CD4-positive, alpha-beta T cell (primary cell): ENCODE results near the gene RNF222. TPM values are rescaled to one million over a fixed set of nuclear protein-coding genes. Genes with fewer than 3 reads are reported as not detected.

Experiments used
- ATAC-seq: fragments of 200-7000 bp; cut with Tn5 transposase; one replicate; pipeline ENCODE4 v1.10.0; 2022; ENCODE audit warnings: mild to moderate bottlenecking; ENCODE audit not compliant: poor library complexity
- CTCF ChIA-PET: fragments of 350-600 bp; sonication (Branson Sonifier 250); formaldehyde crosslinking; loops from one replicate; lab custom pipeline; 2021; ENCODE audit warnings: antibody characterized with exemption, inconsistent platforms; lab: Charles Lee
- POLR2A ChIA-PET: fragments of 350-600 bp; sonication (Branson Sonifier 250); formaldehyde crosslinking; loops from one replicate; lab custom pipeline; 2021; ENCODE audit warnings: antibody characterized with exemption, inconsistent platforms; lab: Charles Lee
- DNase-seq, 14 experiments: peaks; one replicate each; pipeline ENCODE4 v3.0.0-alpha.2; 2013 to 2020; ENCODE audit warnings: mixed read lengths in 2 of 14
- H3K27ac ChIP-seq, 2 donors: one replicate each; pipeline versions ENCODE4 v1.5.1 to v1.7.0; 2013; ENCODE audit warnings: low read length in 2 of 2, low read depth in 1 of 2, mild to moderate bottlenecking in 1 of 2
- H3K27me3 ChIP-seq, 2 experiments: 1 replicate in 1 of 2; 2 replicates in 1 of 2; pipeline versions ENCODE4 v1.6.1 to v1.7.0; 2013; ENCODE audit warnings: low read length in 2 of 2, control low read depth in 1 of 2, mild to moderate bottlenecking in 1 of 2, moderate library complexity in 1 of 2; ENCODE audit not compliant: insufficient read depth in 2 of 2, control insufficient read depth in 1 of 2
- H3K36me3 ChIP-seq: one replicate; pipeline ENCODE4 v1.6.1; 2013; ENCODE audit warnings: low read length, control low read depth; ENCODE audit not compliant: insufficient read depth
- H3K4me1 ChIP-seq: one replicate; pipeline ENCODE4 v1.6.1; 2013; ENCODE audit warnings: low read length, control low read depth; ENCODE audit not compliant: insufficient read depth
- H3K4me3 ChIP-seq: one replicate; pipeline ENCODE4 v1.5.1; 2013; ENCODE audit warnings: mild to moderate bottlenecking, low read length, moderate library complexity
- H3K9me3 ChIP-seq, 2 experiments: 1 replicate in 1 of 2; 2 replicates in 1 of 2; pipeline versions ENCODE4 v1.6.1 to v1.7.0; 2013; ENCODE audit warnings: low read length in 2 of 2, mild to moderate bottlenecking in 2 of 2, control low read depth in 1 of 2, moderate library complexity in 1 of 2; ENCODE audit not compliant: control insufficient read depth in 1 of 2, insufficient read depth in 1 of 2
- H3K27ac Mint-ChIP-seq: one replicate; pipeline ENCODE4 v1.8.0; 2020; ENCODE audit warnings: mixed read lengths
- H3K27me3 Mint-ChIP-seq: one replicate; pipeline ENCODE4 v1.8.0; 2021; ENCODE audit warnings: mixed read lengths
- H3K36me3 Mint-ChIP-seq: one replicate; pipeline ENCODE4 v1.8.0; 2021; ENCODE audit warnings: low read depth, mixed read lengths
- H3K4me1 Mint-ChIP-seq: one replicate; pipeline ENCODE4 v1.8.0; 2021; ENCODE audit warnings: low read depth, mixed read lengths
- H3K4me3 Mint-ChIP-seq: one replicate; pipeline ENCODE4 v1.8.0; 2020; ENCODE audit warnings: mild to moderate bottlenecking, mixed read lengths
- H3K9me3 Mint-ChIP-seq: one replicate; pipeline ENCODE4 v1.8.0; 2020; ENCODE audit warnings: mixed read lengths
- intact Hi-C, 2 experiments: fragments of 100-400 bp; cut with DNase I in 1 of 2; cut with micrococcal nuclease in 1 of 2; formaldehyde crosslinking; loops; one replicate each; pipeline versions ENCODE4 v1.15.1 to v1.9.0; 2023 to 2025; cut with DNase I, micrococcal nuclease
- total RNA-seq, 174 experiments: library from RNA in 2 of 174; stranded (reverse) in 2 of 174; gene quantifications; one replicate each; pipeline ENCODE4 v1.2.3 and lab custom pipeline; 2021 to 2026
- TF ChIP-seq, protein P1 (sequence below): fragments of 200-600 bp; IDR thresholded peaks from one replicate; pipeline ENCODE4 v1.8.0; 2022; ENCODE audit warnings: antibody characterized with exemption, mild to moderate bottlenecking

Gene RNF222
- total RNA-seq, 2 experiments from 2014 or later = 1.2 TPM

DNA sequence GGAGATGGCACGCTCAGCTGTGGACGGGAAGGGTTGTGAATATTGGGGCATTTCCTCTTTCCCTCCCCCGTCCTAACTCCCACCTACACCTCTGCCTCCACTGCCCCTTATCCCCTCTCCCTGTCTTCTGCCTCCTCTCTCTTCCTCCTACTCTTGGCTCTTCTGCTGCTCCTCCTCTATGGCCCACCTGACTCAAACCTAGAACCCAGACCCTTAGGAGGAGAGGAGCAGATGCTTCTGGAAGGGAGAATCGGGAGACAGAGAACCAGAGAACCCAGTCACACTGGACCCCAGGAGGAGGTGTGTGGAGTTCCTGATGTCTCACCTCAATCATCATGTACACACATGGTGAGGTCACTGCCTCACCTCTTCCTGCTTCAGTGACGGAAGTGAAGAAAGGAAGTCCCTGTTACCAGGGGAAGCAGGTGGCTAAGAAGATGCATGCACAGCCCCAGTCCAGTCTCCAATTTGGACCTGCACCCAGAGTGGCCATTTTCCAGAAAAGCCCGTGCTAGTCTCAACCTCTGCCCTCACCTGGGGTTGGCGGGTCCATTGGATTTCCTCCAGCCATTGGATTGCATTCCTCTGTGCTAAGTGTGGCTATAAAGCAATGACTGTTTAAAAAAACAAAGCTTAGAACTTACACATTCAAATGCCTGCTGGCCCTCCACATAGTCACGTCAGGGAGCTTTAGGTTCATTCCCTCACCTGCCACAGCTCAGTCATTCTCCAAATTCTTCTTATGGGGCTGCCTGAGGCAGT is 4.0 kb downstream of the RNF222 start:
- peaks cover 18% of the 10 kb centered on the region for H3K27me3 Mint-ChIP-seq
- peaks cover 11% of the 10 kb centered on the region for H3K4me1 Mint-ChIP-seq
- peak overlapping the region; percentile 39 for H3K4me3 Mint-ChIP-seq
- ATAC-seq (peak; percentile 99), DNase-seq (peak in 12 of 14 experiments; percentile 15 to 83 (median 33))
- H3K36me3 ChIP-seq = no peaks in the 10 kb centered on the region
- intact Hi-C loops = no loop called here
- peaks cover 11% of the 10 kb centered on the region in 2 experiments for H3K27me3 ChIP-seq
- peaks cover 17% of the 10 kb centered on the region for H3K4me1 ChIP-seq
- H3K9me3 ChIP-seq = peaks cover 0 to 4% of the 10 kb centered on the region in 2 experiments
- H3K9me3 Mint-ChIP-seq = no peaks in the 10 kb centered on the region
- H3K36me3 Mint-ChIP-seq = no peaks in the 10 kb centered on the region
- POLR2A ChIA-PET = interaction anchor here (0.8 to 1.6 kb wide), 5 partner anchors 9 to 48 kb away, joined by 3 to 6 read pairs (median 5); partner anchors contain the start of gene NDEL1
- CTCF ChIA-PET = interaction anchor here (0.5 to 3.4 kb wide), 4 partner anchors 10 to 19 kb away, joined by 3 to 14 read pairs (median 4); partner anchors contain the start of genes KRABD2 and RPL26
- H3K4me3 ChIP-seq = no peak overlapping the region
- H3K27ac ChIP-seq = no peak overlapping the region
- H3K27ac Mint-ChIP-seq = peak overlapping the region; percentile 83
- TF ChIP-seq, protein P1, sequence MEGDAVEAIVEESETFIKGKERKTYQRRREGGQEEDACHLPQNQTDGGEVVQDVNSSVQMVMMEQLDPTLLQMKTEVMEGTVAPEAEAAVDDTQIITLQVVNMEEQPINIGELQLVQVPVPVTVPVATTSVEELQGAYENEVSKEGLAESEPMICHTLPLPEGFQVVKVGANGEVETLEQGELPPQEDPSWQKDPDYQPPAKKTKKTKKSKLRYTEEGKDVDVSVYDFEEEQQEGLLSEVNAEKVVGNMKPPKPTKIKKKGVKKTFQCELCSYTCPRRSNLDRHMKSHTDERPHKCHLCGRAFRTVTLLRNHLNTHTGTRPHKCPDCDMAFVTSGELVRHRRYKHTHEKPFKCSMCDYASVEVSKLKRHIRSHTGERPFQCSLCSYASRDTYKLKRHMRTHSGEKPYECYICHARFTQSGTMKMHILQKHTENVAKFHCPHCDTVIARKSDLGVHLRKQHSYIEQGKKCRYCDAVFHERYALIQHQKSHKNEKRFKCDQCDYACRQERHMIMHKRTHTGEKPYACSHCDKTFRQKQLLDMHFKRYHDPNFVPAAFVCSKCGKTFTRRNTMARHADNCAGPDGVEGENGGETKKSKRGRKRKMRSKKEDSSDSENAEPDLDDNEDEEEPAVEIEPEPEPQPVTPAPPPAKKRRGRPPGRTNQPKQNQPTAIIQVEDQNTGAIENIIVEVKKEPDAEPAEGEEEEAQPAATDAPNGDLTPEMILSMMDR = no peak

DNA sequence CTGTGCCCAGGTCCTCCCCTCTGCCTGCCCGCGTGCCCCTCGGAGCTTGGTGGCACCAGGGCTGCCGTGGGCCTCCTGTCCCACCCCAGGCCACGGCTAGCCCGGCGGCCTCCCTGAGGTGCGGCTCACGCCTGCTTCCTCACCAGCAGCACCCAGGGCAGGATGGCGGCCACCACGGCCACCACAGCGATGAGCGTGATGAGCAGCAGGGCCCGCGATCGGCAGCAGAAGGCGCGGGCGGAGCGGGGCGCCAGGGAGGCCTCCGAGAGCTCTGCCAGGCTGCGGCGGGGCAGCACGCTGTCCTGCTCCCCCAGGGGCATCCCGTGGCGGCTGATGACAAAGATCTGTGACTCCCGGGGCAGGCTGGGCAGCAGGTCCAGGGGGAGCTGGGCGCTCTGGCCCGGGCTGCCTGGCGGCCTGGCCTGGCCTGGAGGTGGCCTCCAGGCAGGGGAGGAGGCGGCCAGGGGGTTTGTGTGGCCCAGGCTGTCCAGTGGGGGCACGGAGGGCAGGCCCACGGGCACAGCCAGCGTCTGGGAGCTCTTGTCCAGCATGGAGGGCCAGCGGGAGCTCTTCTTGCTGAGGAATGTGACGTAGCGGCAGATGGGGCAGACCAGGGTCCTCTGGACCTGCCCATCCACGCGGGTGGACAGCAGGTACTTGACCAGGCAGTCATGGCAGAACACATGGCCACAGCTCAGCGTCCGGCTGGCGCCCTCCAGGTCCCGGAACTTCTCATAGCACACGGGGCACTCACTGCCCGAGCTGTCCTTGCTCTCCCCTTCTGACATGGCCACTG is 4.8 kb downstream of the RNF222 start:
- TF ChIP-seq, protein P1 = no peak
- peak overlapping the region; percentile 83 for H3K27ac Mint-ChIP-seq
- H3K27me3 Mint-ChIP-seq = peaks cover 12% of the 10 kb centered on the region
- CTCF ChIA-PET = interaction anchor here (3.4 kb wide), 1 partner anchor 10 kb away, joined by 14 read pairs; the partner anchor contains the start of gene RPL26
- no peak overlapping the region for H3K4me3 ChIP-seq
- no peaks in the 10 kb centered on the region for H3K36me3 ChIP-seq
- no peaks in the 10 kb centered on the region for H3K9me3 Mint-ChIP-seq
- H3K4me3 Mint-ChIP-seq = no peak overlapping the region
- ATAC-seq (no peak), DNase-seq (peak in 1 of 14 experiments; percentile 37)
- no peaks in the 10 kb centered on the region for H3K36me3 Mint-ChIP-seq
- peaks cover 8 to 10% of the 10 kb centered on the region in 2 experiments for H3K27me3 ChIP-seq
- POLR2A ChIA-PET = interaction anchor here (0.8 to 1.5 kb wide), 3 partner anchors 8 to 49 kb away, joined by 3 to 6 read pairs (median 3); no protein-coding TSS in a partner anchor
- peaks cover 0 to 4% of the 10 kb centered on the region in 2 experiments for H3K9me3 ChIP-seq
- no peak overlapping the region for H3K27ac ChIP-seq
- peaks cover 17% of the 10 kb centered on the region for H3K4me1 ChIP-seq
- H3K4me1 Mint-ChIP-seq = peaks cover 11% of the 10 kb centered on the region
- intact Hi-C loops = no loop called here

DNA sequence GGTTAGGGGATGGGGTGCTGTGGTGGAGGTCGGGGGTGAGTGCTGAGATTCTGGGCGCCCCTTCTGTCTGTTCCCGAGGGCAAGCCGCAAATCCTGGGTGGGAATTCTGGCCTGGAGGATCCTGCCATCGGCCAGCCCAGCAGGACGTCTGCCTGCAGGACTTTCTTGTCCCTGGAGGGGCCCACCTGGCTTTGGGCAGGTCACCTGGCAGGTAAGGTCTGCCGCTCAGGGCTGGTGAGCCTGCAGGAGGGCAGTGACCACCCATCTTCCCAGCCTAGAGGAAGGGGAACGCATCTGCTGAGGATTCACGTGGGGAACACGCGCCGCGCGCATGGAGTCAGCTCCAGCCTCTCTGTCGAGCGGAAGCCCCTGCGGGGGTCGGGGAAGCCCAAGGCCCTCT is 5.4 kb downstream of the RNF222 start:
- H3K27ac Mint-ChIP-seq = no peak overlapping the region
- POLR2A ChIA-PET = interaction anchor here (1.1 to 1.5 kb wide), 2 partner anchors 15 to 49 kb away, joined by 3 read pairs; no protein-coding TSS in a partner anchor

More for the DNA sequence above, 5.4 kb downstream of the RNF222 start:
- peaks cover 11% of the 10 kb centered on the region for H3K4me1 Mint-ChIP-seq
- CTCF ChIA-PET = interaction anchor here (0.8 kb wide), 1 partner anchor 15 kb away, joined by 3 read pairs; no protein-coding TSS in a partner anchor
- no peaks in the 10 kb centered on the region for H3K36me3 Mint-ChIP-seq
- peaks cover 6% of the 10 kb centered on the region for H3K27me3 Mint-ChIP-seq
- no peak for DNase-seq
- peaks cover 0 to 4% of the 10 kb centered on the region in 2 experiments for H3K9me3 ChIP-seq
- no peak overlapping the region for H3K4me3 ChIP-seq
- ATAC-seq = no peak
- intact Hi-C loops = no loop called here
- H3K27me3 ChIP-seq = peaks cover 2 to 6% of the 10 kb centered on the region in 2 experiments
- no peak overlapping the region for H3K4me3 Mint-ChIP-seq
- H3K9me3 Mint-ChIP-seq = no peaks in the 10 kb centered on the region
- H3K27ac ChIP-seq = no peak overlapping the region
- H3K36me3 ChIP-seq = no peaks in the 10 kb centered on the region
- H3K4me1 ChIP-seq = peaks cover 17% of the 10 kb centered on the region
- TF ChIP-seq, protein P1 = no peak
